Mammary epithelial cell (primary cell): ENCODE measurements around the gene LMNTD2.

Experiments
- EZH2 ChIP-seq: IDR thresholded peaks from 2 replicates; pipeline ENCODE4 v1.6.1; 2012; ENCODE audit warnings: low read length, inconsistent platforms, borderline replicate concordance
- TF ChIP-seq, protein P1 (sequence below), 2 donors: IDR thresholded peaks in 1 of 2; conservative IDR thresholded peaks in 1 of 2; 2 replicates each; pipeline ENCODE4 v1.5.1; 2011 to 2012; ENCODE audit warnings: inconsistent platforms in 2 of 2, low read length in 2 of 2, mild to moderate bottlenecking in 2 of 2, control low read depth in 1 of 2, low read depth in 1 of 2; ENCODE audit not compliant: insufficient read depth in 1 of 2; ENCODE audit errors: extremely low read depth in 1 of 2

DNA sequence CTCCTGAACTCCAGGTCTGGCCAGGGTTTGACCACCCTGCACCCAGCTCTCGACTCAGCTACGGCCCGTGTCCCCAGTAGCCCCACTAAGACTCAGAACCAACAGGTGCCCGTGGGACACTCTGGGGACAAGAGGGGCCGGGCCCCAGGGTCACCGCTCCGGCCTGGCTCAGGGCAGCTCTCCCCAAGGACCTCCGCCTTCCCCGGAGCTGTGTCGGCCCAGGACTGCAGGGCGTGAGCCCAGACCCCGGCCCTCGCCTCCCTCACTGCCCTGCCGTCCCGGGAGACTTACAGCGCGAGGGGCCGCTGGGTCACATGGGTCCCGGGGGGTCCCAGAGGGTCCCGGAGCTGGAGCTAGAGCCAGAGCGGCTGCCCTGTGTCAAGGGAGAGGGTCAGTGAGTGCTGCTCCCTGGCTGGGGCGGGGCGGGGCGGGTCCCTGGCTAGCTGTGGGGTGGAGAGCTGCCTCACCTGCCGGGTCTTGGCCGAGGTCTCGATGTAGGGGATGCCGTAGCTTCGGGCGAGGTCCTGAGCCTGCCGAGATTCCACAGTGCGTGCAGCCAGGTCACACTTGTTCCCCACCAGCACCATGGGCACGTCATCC, 27.5 kb downstream of the LMNTD2 start:
- TF ChIP-seq, protein P1, sequence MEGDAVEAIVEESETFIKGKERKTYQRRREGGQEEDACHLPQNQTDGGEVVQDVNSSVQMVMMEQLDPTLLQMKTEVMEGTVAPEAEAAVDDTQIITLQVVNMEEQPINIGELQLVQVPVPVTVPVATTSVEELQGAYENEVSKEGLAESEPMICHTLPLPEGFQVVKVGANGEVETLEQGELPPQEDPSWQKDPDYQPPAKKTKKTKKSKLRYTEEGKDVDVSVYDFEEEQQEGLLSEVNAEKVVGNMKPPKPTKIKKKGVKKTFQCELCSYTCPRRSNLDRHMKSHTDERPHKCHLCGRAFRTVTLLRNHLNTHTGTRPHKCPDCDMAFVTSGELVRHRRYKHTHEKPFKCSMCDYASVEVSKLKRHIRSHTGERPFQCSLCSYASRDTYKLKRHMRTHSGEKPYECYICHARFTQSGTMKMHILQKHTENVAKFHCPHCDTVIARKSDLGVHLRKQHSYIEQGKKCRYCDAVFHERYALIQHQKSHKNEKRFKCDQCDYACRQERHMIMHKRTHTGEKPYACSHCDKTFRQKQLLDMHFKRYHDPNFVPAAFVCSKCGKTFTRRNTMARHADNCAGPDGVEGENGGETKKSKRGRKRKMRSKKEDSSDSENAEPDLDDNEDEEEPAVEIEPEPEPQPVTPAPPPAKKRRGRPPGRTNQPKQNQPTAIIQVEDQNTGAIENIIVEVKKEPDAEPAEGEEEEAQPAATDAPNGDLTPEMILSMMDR (conservative IDR thresholded peaks at IDR 0.05 in 1 of 2, IDR thresholded peaks at IDR 0.05 in 1 of 2; ENCODE audit: extremely low read depth in 1 of 2, insufficient read depth in 1 of 2, low read depth in 1 of 2, low read length in 2 of 2) = no peak
- TF ChIP-seq EZH2 = no peak
